NCI-H446 (cell line): ENCODE data around the gene CCDC85C.

Source experiments
- DNase-seq, 2 experiments: peaks; one replicate each; lab custom pipeline; 2025; lab: John Stamatoyannopoulos, UW

Gene CCDC85C

DNA sequence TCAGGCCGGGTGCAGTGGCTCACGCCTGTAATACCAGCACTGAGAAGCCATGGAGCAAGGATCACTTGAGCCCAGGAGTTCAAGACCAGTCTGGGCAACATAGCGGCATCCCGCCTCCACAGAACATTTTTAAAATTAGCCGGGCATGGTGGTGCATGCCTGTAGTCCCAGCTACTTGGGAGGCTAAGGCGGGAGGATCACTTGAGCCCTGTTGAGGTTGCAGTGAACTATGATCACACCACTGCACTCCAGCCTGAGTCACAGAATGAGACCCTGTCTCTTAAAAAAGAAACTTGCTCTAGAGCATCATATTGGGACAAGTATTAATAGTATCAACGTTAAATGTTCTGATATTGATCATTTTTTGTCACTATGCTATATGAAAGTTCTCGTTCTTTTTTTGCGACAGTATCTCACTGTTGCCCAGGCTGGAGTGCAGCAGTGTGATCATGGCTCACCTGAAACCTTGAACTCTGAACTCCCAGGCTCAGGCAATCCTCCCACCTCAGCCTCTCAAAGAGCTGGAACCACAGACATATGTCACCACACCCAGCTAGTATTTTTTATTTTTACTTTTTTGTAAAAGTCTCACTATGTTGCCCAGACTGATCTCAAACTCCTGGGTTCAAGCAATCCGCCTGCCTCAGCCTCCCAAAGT is 47.7 kb downstream of the CCDC85C start:
- no peak for DNase-seq

DNA sequence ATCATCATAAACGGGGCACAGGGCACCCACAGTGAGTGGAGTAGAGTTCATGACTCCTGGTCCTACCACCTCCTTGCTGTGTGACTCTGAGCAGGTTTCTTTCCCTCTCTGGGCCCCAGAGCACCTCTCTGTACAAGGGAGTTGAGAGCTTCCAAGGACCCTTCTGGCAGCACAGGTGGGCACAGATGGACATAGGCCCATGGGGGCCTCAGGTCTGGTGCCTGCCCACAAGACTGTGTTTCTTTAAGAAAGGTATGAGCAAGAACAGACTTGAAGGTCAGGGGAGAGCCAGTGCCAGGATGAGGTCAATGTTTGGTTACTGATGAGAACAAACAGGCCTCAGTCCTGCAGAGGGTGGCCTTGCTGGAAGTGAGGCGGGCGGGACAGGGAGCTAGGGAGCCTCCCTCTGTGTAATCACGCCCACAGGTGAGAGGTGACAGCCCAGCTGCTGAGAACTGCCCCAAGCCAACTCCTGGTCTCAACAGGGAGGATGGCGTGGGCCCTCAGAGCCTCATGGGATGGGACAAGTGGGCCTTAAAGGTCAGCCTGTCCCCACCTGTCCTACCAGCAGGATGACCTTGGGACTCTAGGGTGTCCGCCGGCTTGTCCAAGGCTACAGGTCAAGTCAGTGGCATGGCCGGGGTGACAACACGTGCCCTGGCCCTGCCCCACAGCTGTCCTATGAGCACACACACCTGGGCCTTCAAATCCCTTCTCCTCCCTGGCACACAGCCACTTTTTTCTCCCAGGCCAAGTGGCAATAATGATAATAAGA is 49.1 kb downstream of the CCDC85C start:
- no peak for DNase-seq

DNA sequence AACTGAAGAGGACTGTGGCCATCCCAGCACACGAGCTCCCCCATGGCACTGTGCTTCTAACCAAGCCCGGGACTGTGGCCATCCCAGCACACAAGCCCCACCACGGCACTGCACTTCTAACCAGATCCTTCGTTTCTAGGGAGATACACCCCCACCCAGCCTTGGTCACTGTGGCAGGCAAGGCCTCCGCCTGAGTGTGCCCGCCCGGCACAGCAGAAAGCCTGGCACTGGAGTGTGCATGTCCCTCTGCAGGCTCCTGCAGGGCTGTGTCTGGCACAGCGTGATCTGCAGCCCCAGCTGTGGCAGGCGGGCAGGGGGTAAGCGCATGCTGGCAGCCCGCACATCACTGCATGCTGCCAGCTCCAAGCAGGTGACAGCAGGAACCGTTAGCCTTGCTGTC is 49.8 kb downstream of the CCDC85C start:
- DNase-seq: no peak

DNA sequence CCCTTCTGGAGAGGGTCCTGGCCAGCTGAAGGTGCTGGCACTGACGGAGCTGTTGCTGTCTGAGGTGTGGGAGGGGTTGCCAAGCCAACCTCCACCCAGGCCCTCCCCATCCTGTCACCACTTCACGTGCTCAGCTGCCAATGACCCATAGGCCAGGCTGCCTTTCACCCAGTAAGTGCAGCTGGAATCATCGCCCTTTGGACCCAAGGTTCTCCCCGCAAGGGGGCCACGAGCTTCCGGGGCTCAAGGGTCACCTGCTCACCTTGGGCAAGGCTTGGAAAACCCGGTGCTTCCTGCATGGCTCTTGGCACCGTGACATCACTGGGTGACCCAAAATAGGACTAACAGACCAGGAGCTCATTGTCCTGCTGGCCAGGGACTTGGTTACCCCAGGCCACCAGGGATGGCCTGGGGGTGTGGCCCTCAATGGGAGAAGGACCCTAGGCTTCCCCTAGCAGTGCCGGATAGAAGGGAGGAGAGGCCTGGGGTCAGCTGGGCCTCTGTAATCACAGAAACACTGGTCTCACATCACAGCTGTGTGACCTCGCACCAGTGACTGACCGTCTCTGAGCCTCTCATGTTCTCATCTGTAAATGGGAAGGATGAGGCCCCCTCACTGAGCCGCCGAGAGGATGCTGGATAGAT is 51.3 kb downstream of the CCDC85C start:
- DNase-seq: no peak

DNA sequence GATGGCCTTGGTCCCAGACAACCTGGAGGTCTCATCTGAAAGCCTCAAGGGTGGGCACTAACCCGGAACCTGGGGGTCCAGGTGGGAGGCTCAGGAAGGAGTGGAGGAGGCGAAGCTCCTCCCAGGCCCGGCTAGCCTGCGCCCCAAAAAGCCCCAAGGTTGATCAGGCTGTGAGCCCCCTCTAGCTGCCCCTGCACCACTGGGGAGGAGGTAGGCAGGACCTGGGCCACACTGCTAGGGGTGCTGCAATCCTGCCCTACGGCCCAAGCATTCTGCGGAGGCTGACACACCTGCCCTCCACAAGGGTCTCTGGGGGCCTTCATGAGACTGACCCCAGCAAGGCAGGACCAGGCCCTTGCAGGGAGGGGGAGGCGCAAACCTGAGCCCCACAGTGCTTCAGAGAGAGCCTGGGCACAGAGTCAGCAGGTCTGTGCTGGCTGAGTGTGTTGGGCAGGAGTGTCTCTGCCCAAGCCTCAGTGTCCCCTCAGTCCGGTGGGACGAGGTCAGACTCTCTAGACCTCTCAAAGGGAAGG is 51.9 kb downstream of the CCDC85C start:
- DNase-seq: no peak

DNA sequence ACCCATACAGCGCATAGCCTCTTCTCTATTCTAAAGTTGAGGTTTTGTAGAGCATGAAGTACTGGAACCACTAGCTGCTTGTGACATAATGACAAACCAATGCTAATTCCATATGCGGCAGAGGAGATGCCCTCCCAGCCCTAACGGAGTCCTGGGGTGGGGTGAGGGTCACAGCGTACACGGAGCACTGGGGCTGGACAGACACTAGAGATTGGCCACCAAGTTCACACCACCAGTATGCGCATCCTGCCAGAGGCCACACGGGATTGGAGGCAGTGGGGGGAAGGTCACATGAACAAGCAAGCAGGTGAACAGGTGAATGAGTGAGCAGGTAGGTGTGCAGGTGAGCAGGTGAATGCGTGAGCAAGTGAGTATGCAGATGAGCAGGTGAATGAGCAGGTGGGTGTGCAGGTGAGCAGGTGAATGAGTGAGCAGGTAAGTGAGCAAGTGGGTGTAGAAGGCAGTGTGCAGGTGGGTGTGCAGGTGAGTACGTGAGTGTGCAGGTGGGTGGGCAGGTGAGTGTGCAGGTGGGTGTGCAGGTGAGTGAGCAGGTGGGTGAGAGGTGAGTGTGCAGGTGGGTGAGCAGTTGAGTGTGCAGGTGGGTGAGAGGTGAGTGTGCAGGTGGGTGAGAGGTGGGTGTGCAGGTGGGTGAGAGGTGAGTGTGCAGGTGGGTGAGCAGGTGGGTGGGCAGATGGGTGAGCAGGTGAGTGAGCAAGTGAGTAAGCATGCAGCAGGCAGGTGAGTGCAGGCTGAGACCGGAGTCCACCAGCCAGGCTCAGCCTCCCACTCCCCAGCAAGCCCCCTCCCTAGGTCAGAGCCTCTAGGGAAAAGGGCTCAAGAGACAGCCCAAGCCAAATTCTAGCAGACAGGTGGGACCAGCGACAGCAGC is 52.7 kb downstream of the CCDC85C start:
- DNase-seq: no peak

DNA sequence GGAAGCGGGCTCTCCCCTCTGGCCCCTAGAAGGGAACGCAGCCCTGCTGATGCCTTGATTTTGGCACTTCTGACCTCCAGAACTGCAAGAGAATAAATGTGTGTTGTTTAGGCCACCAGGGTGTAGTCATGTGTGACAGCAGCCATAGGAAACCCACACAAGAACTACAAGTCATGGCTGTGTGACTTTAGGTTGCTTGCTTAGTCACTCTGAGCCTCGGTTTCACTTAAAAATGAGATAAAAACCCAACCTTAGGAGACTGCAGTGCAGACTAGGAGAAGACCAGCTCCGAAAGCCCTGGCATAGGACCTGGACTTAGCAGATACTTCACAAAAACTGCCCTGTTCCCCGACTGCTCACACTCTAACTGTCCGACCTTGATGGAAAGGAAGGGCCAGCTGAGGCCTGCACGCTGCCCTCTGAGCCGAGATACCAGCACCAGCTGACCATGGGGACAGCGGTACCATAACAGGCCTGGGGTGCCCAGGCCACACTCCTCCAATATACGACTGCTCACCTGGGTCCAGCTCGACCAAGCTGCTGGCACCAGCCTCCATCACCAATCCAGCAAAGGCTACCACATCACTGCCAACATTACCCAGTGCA is 53.5 kb downstream of the CCDC85C start:
- no peak for DNase-seq

DNA sequence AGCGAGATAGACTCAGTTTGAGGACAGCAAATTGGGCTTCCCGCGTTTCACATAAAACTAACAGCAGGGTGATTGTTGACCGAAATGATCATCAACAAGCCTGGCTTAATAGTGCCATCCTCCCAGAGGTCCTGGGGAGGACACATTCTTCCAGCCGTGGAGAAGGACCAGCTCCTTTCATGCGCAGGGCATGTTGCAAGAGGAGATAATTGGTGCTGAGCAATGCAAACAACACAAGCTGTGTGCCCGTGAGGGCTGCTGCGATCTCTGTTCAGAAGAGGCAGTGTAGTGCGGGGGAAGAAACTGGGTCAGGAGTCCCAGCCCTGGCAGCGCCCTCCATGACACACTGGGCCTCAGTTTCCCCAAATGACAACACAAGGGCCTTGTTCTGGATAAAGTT is 54.3 kb downstream of the CCDC85C start:
- no peak for DNase-seq

DNA sequence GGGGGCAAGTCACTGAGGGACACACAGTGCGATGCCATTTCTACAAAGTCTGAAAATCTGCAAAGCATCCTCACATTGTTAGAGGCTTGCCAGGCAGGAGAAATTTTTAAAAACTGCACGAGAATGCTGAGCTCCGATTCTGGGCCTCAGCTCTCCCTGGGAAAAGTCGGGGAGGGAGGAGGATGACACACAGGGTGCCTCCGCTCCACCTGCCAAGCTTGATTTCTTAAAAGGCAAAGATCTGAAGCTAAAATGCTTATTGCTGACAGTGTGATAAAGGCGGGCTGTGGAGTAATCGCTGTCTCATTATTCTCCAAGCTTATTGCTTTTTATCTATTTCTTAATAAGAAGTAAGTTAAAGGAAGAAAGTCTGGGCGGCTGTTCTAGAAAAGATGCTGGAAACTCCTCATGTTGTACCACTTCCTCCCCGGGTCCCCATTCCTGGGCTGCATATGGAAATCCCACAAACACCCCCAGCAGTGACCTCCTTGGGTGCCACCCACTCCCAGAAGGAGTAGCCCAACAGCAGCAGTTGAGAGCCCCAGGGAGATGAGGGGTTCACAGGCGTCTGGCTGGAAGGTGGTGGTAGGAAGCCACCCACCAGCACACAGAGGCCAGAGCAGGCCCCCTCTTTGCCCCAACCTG is 55.0 kb downstream of the CCDC85C start:
- DNase-seq: no peak

DNA sequence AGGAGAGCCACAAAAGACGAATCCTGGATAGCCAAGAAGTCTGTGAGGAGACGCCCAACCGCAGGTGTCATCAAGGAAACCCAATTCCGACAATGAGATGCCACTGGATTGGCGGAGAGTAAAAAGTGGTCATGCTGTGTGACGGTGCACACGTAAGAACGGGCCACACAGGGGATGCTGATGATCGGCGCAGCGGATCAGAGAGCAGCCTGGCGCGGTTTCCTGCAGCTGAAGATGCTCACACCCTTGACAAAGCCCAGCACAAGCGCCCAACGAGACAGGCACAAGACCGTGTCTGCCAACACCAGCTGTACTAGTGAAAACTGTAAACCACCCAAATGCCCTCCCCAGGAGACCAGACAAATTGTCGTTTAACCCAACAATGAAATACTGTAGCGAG is 55.8 kb downstream of the CCDC85C start:
- no peak for DNase-seq

DNA sequence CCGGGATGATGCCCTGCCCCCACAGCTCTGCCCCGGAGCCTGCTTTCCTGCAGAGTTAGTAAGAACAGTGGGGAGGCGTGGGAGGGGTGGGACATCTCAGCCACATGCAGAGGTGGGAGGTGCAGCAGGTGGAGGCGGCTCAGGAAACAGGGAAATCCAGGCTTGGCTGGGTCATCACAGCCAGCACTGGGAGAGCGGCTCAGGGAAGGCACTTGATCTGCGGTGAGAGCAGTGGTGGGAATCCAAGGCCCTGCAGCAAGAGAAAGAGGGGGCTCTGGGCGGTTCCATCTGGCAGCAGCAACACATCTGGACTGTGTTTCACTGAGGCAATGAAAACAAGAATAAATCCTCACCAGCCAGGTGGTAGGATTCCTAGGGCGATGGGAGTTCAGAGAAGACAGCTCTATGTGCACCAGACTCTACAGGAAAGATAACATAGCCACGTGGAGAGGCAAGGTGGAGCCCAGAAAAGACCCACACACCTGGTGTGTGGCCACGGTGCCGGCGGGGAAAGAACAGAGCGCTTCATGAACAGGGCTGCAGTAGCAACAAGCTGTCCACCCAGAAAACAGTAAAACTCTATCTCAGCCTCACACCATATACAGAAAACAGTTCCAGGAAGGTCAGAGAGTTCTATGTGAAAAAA is 57.6 kb downstream of the CCDC85C start:
- DNase-seq: no peak

DNA sequence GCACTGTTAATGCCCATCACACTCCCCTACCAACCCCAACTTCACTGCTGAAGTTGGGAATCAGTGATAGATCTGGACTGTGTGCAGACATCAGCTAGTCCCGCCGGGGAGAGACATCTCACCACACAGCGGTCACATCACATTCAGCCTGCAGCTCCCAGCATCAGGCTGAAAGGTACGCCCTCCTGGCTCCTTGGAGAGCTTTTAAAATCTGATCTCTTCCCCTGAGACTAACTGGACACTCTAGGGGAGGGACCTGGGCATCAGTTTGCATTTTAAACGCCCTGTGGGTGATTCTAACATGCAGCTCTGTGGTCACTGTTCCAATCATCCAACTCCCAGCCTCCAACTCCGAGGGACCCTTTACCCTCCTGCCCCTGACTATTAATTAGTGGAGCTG is 58.4 kb downstream of the CCDC85C start:
- DNase-seq: no peak

DNA sequence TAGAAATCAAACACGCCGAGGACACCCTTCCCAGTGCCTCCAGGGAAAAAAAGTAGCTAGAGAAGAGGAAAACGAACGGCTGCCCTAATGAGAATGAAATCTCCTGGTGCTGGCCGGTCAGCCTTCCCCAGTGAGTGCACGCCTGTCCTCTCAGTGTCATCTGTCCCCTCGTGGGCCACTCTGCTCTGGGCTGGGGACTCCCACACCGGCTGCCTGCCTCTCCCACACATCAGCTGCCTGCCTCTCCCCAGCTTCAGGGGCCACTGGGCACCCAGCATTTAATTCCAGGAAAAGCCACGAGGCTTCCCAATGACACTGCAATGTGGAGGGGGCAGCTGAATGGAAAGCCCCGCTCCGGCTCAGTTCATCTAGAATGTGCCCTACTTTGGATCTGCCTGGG is 59.0 kb downstream of the CCDC85C start:
- no peak for DNase-seq

DNA sequence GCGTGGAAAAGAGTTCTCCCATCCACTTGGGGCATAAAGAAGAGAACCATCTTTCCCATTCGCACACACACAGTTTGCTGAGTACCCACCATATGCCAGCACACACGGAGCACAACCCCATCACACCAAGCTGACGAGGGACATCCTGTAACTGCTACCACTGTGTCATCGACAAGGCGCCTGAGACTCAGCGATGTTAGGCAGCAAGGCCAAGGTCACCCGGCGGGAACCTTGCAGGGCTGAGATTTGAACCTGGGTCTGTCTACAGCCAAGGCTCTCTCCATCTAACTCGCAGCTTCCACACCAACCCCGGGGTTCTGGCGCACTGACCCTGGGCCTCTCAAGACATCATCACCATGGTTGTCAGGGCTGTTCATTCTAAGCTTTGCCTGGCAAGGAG is 60.0 kb downstream of the CCDC85C start:
- no peak for DNase-seq

DNA sequence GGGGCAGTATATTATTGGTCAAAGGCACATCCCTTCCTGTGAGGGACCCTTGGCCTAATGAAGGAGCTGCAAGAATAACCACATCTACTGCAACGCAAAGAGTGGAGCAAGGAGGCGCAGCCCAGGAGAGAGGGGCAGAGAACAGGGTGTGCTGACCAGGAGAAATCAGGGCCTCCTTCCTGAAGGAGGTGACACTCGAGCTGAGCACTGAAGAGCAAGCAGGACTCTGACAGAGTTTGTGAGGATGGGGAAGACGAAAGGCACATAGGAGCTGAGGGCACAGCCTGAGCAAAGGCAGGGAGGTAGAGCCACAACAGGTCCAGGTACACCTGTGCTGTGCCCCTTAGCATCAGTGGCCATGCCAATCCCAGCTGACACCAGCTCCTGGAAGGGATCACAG is 60.6 kb downstream of the CCDC85C start:
- DNase-seq: no peak

DNA sequence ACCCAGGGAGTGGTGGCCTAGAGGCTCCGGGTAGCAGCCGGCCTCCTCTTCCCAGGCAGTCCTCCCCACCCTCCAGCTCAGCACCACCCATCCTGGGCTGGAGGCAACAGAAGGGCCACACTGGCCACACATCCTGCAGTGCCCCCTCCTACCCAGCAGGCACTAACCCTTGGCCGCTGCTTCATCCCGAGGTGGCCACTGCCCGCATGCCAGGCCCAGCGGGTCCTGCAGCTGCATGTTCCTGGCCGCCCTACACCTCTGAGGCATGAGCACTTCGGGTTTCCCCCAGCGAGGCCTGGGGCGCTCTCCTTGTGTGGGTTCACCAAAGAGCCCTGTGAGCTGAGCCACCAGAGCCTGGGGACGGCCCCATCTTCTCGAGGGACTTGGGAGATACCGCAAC is 61.4 kb downstream of the CCDC85C start:
- no peak for DNase-seq

DNA sequence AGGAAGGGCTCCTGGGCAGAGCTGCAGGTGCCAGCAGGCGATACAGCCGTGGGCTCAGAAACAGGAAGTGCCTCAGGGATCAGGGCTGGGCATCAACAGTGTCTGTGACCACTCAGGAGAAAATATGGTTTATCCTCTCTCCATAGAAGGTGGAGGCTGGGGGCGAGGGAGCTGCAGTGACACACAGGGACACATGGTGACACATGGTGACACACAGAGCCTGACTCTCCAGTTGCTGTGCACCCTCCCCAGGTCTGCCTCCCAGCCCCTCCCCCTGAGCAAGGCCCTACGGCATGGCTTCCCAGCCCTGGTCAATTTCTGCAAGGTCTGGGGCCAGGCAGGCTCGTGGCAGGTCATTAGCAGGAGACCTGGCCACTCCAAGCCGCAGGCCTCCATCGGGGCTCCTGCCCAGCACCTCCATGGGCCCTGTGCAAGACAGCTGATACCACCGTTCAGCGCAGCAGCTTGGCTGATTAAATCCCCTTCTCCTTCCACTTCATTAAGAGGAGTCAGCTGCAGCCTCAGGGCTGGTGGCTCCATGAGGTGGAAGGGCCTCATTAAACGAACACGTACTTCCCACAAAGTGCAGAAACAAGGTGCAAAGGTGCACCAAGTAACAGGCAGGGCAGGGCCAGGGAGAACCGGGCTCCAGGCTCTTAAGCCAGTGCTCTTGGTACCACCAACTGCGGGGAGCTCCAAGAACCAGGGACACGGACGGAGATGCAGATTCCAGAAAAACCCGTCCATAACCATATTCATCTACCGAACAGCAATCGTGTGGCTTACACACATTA is 62.1 kb downstream of the CCDC85C start:
- no peak for DNase-seq

DNA sequence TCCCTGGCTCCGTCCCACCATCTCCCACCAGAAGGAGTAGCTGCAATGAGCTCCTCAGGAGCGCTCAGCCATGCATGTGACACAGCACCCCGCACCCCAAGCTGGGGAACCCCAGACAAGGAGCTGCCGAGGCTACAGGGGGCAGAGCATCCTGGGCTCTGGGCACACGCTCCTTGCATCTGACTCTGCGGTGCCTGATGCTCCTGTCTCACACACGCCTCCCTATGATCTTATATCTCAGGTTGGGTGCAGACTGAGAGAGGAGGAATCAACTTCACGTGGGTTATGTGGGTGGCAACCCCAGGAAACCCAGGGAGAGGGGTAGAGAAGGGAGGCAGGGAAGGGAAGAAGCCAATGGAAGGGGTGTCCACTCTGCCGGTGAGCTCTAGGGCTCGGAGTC is 62.8 kb downstream of the CCDC85C start:
- no peak for DNase-seq

DNA sequence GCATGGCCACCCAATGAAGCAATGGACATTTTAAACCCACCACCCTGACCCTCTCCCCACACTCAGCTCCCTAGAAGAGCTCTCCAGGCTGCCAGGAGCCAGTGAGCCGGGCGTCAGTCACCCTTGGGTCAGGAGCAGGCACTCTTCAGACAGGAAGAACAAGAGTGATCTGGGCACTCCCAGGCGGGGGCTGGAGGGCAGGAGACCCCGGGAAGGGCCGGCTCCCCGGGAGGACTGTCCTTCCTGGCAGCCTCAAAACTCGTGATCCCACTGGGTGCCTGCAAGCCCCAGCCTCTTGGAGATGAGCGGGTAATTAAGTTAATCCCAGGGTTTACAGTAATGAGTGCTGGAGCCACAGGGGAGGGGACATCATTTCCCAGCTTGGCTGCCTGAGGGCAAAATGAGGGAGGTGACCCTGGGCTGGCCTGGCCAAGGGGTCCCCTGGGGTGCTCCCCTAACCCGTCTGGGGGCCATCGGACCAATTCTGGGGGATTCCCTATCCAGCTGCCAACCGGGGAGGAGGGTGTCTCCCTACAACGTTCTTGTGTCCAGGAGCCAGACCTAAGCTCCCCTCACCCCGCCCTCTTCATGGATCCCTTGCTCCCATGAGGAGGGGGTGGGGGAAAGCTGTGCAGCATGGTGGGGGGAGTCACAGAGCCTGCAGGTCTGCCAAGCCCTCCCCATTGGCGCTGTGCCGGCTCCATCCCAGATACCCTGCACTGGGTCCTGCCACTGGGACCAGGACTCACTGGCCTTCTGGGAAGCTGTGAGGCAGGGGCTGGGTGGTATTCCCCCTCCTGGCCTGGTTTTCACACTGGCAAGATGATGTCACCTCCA is 63.6 kb downstream of the CCDC85C start:
- DNase-seq: no peak
